Activated T-cell treated with anti-CD3 and anti-CD28 coated beads for 4 hours (primary cell): ENCODE measurements around the gene KANSL2.
"Not testable (repeated sequence)": the region's sequence is repeated elsewhere in the genome, so short reads cannot be mapped to it uniquely, and the experiment has no call there.

Experiments used
- DNase-seq: peaks from one replicate; pipeline ENCODE4 v3.0.0-alpha.2; 2020

Gene KANSL2, protein sequence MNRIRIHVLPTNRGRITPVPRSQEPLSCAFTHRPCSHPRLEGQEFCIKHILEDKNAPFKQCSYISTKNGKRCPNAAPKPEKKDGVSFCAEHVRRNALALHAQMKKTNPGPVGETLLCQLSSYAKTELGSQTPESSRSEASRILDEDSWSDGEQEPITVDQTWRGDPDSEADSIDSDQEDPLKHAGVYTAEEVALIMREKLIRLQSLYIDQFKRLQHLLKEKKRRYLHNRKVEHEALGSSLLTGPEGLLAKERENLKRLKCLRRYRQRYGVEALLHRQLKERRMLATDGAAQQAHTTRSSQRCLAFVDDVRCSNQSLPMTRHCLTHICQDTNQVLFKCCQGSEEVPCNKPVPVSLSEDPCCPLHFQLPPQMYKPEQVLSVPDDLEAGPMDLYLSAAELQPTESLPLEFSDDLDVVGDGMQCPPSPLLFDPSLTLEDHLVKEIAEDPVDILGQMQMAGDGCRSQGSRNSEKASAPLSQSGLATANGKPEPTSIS

DNA sequence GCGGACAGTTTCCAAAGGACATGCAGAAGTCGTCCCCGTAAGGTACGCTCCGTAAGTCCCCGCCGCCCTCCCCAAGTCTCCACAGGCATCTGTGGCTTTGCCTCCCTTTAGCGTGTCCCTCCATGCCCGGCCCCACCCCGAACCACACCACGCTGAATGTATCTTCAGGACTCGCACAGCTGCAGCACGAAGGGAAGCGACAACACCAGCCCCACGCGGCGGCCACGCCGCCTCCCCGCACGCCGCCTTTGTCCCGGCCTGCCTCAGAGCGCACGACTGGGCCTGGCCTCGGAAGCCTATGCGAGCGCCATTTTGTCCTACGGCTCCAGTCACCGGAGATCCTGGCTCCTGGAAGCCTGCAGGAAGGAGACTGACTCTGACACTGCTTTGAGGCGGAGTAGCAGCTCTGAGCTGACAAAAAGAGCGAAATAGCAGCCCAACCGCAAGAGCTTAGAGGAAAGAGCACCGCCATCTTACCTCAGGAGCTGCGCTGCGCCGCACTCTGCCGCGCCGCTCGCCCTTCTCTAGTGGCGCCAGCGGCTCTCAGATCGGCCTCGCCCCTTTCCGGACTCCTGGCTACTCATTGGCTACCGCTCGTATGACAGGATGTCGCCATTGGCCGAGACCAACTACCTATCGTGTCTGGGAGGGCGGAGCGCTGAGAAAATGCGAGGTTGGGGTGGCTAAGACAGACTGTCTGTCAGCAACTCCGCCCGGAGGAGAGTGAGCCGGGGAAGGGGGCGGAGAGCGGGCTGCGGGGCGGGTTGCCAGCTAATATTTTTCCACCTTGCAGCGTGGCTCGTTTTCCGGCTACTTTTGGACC lies at the start of gene KANSL2:
KANSL2 (minus strand) TSS at position 529 of the 823 bp plus-strand sequence. CDS start 606 bp downstream, outside the sequence.
- DNase-seq, result peak; percentile 95

DNA sequence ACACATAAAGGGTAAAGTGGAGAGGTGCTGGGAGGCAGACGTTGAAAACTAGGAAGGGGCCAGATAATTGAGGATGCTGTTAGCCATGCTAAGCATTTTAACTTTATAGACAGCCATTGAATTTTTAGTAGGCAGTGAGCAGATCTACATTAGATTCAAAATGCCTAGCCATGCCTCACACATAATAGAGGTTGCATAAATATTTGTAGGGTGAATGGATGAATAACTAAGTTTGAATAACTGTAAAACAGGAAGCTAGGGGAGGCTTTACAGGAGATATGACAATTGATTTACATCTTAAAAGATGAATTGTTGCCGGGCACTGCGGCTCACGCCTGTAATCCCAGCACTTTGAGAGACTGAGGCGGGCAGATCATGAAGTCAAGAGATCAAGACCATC lies 46.8 kb upstream of the KANSL2 start:
- DNase-seq, result no peak

DNA sequence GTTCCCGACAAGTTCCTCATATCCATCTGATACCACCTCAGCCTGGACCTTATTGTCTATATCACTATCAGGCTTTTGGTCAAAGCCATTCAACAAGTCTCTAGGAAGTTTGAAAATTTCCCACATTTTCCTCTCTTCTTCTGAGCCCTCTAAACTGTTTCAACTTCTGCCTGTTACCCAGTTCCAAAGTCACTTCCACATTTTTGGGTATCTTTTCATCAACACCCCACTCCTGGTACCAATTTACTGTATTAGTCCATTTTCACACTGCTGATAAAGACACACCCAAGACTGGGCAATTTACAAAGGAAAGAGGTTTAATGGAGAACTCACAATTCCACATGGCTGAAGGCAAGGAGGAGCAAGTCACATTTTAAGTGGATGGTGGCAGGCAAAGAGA lies 38.7 kb upstream of the KANSL2 start:
- not testable (repeated sequence) for DNase-seq

DNA sequence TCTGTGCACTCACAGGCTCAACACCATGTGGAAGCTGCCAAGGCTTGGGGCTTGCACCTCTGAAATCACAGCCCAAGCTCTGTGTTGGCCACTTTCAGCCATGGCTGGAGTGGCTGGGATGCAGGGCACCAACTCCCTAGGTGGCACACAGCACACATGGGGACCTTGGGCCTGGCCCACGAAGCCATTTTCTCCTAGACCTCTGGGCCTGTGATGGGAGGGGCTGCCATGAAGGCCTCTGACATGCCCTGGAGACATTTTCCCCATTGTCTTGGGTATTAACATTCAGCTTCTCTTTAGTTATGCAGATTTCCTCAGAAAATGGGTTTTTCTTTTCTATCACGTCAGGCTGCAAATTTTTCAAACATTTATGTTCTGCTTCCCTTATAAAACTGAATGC lies 38.1 kb upstream of the KANSL2 start:
- not testable (repeated sequence) for DNase-seq

DNA sequence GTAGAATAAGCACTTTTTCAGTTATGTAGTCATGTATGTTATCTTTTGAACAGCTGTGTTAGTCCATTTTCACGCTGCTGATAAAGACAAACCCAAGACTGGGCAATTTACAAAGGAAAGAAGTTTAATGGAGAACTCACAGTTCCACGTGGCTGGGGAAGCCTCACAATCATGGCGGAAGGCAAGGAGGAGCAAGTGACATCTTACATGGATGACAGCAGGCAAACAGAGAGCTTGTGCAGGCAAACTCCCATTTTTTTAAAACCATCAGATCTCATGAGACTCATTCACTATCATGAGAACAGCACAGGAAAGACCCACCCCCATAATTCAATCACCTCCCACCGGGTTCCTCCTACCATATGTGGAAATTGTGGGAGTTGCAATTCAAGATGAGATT lies 37.0 kb upstream of the KANSL2 start:
- DNase-seq, result not testable (repeated sequence)

DNA sequence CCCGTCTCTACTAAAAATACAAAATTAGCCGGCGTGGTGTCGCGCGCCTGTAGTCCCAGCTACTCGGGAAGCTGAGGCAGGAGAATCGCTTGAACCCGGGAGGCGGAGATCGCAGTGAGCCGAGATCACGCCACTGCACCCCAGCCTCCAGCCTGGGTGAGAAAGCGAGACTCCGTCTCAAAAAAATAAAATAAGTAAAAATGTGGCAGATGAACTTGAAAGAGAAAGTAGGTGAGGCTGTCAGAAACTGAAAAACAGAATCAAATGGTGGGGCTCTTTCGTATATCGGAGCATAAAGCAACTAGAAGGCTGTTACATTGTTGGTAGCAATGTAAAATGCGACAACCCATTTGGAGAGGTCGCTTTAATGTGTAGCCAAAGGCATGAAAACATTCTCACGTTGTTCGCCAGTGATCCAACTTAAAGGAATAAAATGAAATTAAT lies 35.2 kb upstream of the KANSL2 start:
- no peak for DNase-seq

DNA sequence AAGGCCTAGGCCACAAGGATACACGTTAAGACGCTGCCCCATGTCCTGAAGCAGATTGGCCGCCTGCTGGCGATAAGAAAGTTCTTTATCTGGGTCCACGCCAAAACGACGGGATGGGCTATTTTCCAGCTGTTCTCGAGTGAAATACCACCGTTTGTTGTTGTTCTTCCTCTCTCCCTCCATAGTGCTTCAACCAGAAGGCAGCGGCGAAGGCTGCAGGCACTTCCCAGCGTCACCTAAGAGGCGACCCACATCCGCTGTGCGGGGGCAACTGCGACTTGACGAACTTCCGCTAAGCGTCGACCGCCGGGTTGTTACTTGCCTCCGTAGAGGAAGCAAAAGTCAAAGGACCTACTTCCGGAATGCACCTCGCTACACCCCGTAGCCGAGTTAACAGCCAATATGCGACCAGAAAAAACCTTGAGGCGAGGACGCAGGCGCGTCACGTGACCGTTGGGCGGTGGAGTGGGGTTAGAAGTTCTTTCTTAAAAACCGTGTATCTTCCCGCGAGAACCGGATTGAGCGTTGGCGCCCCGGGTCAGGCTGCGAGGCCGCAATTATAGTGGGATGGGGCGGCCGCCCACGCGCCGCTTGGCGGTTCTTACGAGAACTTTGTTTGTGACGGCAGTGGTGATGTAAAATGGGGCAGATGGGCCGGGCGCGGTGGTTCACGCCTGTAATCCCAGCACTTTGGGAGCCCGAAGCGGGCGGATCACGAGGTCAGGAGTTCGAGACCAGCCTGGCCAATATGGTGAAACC lies 34.6 kb upstream of the KANSL2 start, which contains the start of gene CCNT1:
CCNT1 (minus strand) TSS at position 215 of the 759 bp plus-strand sequence; CDS start at position 183, 32 bp downstream.
- peak; percentile 98 for DNase-seq

DNA sequence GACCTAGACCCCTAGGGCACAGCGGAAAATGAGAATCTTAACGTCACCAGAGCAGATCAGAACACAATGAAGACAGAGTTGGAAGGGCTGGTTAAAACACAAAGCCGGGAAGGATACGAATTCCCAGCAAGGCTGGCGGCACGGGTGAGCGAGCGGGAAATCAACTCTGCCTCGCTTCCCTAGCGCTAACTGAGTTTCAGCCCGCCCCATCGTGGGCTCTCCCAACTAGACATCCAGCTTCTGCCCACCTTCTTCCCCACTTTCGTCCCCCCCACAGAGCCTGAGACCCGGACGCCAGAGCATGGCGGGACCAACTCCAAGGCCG lies 34.1 kb upstream of the KANSL2 start:
- DNase-seq, result no peak

DNA sequence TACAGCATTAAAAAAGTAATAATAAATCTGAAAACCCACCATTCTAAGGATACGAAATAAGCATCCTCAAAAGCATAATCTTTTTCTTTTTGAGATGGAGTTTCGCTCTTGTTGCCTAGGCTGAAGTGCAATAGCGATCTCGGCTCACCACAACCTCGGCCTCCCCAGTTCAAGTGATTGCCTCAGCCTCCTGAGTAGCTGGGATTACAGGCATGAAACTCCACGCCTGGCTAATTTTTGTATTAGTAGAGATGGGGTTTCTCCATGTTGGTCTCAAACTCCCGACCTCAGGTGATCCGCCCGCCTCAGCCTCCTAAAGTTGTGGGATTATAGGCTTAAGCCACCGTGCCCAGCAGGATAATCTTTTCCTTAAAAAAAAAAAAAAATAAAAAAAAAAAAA lies 30.2 kb upstream of the KANSL2 start:
- DNase-seq, result no peak

DNA sequence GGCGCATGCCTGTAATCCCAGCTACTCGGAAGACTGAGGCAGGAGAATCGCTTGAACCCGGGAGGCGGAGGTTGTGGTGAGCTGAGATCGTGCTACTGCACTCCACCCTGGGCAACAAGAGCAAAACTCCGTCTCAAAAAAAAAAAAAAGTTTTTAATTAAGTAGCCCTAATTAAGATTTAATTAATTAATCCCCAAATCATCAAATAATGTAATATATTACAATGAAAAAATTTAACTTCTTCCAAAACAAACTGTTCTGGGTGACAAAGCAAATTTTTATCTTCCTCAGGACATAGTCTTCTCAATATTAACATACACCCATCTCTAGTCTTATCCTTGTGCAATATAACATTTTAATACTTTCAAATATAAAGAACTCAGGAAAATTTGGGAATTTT lies 16.8 kb upstream of the KANSL2 start:
- DNase-seq, result not testable (repeated sequence)

DNA sequence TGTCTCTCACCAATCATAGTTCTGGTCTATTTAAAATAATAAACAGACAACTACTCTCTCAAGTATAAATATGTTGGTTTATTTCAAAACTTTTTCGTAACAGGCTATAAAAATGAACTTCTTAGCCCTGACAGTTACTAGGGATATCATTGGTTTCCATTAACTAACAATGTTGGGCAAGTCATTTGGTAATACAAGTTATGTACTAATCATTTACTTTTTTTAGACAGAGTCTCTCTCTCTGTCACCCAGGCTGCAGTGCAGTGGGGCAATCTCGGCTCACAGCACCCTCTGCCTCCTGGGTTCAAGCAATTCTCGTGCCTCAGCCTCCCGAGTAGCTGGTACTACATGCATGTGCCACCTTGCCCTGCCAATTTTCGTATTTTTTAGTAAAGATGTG lies 14.6 kb upstream of the KANSL2 start:
- DNase-seq, result no peak

DNA sequence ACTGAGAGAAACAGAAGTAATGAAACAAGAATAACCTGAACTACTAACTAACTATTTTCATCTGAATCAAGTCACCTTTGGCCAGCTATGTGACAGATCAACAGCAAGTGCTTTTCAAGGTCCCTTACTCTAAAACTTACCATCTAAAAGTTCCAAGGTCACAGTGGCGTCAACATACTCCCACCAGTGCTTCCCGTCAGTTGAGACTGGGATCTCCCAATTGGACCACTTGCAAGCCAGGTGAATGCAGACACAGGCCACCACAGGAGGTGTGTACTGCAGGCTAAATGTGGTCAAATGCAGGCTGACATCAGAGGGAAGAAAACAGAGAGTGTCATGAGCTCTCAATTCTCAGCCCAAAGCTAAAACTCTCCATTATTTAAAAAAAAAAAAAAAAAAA lies 13.8 kb upstream of the KANSL2 start:
- DNase-seq, result no peak

DNA sequence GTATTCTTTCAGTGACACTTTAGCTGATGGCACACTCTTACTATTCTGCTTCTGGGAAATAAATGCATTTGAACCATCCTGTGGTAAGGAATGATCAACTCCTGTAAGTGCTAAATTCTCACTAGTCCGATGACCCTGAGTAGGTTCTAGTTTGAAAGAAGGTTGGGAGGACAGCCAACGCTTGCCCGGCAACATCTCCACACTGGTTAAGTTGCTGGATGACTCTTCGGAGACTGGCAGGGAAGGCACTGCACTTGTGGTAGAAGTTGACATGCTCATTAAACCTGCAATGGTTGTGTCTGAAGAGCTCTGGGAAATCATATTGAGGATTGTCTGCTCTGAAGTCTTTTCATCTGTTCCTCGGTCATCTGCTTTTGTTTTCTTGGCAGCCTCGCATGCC lies 12.0 kb upstream of the KANSL2 start:
- no peak for DNase-seq

DNA sequence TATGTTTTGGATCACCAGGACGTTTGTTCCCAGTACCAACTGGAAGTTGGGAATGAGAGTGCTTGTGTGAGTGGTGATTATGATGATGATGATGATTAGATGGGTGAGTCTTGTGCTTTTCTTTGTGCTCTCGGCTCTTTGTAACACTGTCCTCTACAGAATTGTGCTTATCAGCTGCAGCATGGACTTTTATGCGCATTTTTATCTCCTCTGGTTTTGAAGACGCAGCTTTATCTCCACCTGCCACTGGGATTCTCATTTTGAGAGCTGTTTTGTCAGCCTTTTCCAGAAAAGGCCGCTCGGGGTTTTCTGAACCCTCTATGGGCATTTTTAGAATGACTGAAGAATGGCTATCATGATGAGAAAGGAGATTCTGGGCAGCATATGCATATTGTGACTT lies 11.5 kb upstream of the KANSL2 start:
- no peak for DNase-seq

DNA sequence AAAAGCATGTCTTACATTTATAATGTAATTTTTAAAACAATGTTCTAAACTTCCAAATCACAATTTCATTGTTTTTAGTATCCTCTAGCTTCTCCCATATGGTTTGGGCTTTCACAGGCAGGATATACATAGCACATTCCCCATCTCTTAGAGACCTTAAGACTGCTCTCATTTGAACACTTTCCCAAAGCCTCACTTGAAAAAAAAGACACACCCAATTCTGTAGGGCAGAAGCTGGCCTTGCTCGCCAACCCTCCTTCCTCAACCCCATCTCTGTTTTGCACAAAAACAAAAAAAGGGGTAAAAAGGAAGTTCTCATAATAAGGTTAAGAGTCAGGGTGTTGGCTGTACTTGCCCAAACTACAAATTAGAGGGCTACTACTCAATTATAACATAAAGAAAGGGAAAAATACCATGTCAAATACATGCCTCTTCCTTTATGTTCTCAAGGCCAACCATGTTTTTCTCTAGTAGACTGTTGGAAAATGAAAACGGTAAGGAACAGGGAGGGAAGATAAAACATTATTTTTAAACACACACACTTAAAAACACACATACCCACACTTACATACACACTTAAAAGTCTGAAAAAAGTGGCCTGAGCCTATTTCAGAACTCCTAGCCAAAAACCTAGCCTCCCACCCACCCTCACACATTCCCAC lies 9.9 kb upstream of the KANSL2 start:
- no peak for DNase-seq

DNA sequence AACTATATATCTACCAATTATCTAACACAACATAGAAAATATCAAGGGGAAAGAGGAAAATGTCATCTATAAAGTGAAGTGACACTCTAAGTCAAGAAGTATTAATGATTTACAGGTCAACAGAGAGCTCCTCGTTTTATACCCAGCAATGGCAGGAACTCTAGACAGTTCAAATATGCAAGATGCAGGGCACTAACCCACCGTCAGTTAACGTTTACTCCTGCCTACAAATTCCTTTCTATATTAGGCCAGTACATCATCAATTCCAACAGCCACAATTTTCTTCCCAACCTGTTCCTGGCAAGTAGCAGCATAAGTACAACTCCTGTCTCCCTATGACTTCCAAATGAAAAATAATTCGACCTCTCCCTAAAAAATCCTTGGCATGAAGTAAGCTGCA lies 9.0 kb upstream of the KANSL2 start:
- DNase-seq, result no peak

DNA sequence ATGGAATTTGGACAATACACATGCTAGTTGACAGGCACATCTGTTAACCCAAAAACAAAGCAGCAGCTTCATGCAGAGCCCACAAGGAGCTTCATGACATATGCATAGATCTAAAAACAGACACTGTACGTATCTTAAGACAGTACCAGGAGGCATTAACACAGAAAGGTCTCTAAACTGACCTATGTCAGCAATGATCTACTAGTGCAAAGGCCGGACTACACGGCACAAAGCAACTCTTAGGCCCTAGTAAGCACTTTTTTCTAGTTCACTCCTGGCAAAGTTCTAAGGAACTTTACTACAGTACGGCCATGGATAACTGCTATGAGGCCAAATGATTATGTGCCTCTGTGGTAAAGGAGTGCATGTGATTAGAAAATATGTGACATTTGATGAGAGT lies 8.4 kb upstream of the KANSL2 start:
- DNase-seq, result no peak

DNA sequence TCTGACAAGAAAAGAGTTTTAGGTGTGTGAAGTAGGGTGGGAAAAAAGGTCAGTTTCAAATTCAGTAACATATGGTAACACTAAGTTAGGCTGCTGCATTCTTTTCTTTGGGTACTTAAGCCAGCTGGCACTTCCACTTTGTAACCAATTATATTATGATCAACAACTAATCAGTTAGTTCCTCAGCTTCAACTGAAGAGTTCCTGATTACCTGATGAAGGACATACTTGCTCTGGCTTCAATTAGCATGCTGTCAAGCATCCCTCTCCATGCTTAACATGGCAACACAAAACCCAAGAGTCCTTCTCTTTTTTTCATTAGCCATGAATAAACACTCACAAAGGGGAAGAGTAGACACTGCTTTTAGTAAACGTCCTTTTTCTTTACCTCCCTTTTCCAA lies 6.8 kb upstream of the KANSL2 start:
- no peak for DNase-seq

DNA sequence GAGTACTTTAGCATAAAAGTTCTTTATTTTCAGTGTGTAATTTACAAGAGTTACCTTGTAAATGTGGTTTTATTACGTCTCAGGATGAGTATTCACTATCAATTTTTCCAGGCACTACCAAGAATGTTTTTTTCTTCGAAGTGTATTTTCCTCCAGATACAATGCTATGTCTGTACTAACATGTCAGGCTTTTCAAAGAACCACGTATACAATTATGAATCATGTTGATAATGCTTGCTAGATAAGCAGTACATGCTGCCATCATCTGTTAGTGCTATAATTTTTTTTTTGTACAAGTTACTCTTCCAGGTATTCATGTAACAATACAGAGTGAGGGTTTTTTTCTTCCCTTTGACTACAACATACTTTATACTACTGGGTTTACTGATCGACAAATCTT lies 5.6 kb upstream of the KANSL2 start:
- no peak for DNase-seq

DNA sequence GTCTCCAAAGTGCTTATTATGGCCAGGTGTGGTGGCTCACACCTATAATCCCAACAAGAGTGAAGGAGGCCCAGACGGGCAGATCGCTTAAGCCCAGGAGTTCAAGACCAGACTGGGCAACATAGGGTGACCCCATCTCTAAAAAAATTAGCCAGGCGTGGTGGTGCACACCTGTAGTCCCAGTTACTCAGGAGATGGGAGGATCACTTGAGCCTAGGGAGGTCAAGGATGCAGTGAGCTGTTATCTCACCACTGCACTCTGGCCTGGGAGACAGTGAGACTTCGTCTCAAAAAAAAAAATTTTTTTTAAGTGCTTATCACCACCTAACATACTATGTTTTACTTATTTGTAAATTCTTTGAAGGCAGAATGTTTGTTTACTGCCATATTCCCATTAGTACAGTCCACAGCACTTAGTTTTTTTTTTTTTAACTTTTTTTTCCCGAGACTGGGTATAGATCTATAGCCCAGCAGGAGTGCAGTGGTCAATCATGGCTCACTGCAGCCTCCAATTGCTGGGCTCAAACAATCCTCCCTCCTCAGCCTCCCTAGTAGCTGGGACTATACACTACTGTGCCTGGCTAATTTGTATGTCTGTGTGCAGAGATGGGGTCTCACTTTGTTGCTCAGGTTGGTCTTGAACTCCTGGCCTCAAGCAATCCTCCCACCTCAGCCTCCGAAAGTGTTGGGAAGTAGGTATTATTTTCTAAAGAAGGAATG lies 4.7 kb upstream of the KANSL2 start:
- no peak for DNase-seq

DNA sequence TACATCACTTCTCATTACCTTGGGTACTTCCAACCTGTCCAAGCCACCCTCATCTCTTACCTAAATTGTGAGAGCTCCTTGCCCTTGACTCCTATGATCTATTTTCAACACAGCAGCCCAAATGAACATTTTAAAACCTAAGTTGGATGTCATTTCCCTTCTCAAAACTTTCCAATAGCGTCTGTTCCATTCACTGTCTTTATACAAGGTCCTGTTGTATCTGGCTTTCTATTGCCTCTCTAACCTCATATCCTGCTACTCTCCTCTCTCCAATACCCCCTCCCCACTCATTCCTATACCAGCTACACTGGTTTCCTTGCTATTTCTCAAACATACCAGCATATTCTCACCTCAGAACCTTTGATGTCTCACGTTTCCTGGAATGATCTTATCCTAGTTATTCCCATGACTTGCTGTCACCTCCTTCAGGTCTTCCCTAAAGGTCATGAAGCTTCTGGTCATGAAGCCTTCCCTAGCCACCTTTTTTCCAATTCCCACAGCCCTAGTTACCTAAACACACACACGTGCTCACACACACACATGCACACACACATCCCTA lies 4.1 kb upstream of the KANSL2 start:
- no peak for DNase-seq

DNA sequence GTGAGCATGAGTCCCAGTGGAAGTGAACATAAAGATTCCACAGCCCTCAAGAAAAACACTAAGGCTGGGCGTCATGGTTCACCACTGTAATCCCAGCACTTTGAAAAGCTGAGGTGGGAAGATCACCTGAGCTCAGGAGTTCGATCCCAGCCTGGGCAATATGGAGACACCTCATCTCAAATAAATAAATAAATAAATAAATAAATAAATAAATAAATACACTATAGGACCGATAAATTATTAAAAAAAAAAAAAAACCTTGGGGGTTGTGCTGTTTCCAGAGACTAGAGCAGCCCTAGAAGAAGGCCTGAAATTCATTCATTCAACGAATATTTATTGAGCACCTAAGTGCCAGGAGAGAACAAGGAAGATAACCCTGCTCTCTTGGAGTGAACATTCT lies 1.5 kb upstream of the KANSL2 start:
- no peak for DNase-seq
